Measurements from ENCODE around the gene NEXMIF.
"Not testable (repeated sequence)": the region's sequence is repeated elsewhere in the genome, so short reads cannot be mapped to it uniquely, and the experiment has no call there.

Gene NEXMIF

GRCh38 chrX:74925225-74926088 lies at the start of gene NEXMIF:
Gene NEXMIF (minus strand): TSS chrX:74925452.
- DNase-seq (ENCODE audit: low read depth), result no peak

- DNase-seq (ENCODE audit: low read depth), result not testable (repeated sequence)
These were observed 36.7 kb upstream of the NEXMIF start for GRCh38 chrX:74961962-74962361.

GRCh38 chrX:74949717-74950116 lies 24.5 kb upstream of the NEXMIF start:
- no peak for DNase-seq (ENCODE audit: low read depth)

- DNase-seq (ENCODE audit: low read depth), result no peak
These were observed 15.2 kb upstream of the NEXMIF start for GRCh38 chrX:74940414-74940813.

GRCh38 chrX:74931214-74931613 lies 6.0 kb upstream of the NEXMIF start:
- DNase-seq (ENCODE audit: low read depth), result no peak

GRCh38 chrX:74924449-74925224 lies 615 bp downstream of the NEXMIF start:
- DNase-seq (ENCODE audit: low read depth), result no peak

- DNase-seq (ENCODE audit: low read depth), result no peak
These were observed 1.3 kb downstream of the NEXMIF start for GRCh38 chrX:74923942-74924448.

- DNase-seq (ENCODE audit: low read depth), result no peak
These were observed 2.2 kb downstream of the NEXMIF start for GRCh38 chrX:74922922-74923543.

GRCh38 chrX:74911494-74911893 lies 13.8 kb downstream of the NEXMIF start:
- no peak for DNase-seq (ENCODE audit: low read depth)

- no peak for DNase-seq (ENCODE audit: low read depth)
These were observed 18.8 kb downstream of the NEXMIF start for GRCh38 chrX:74906417-74906816.

GRCh38 chrX:74902806-74903205 lies 22.4 kb downstream of the NEXMIF start:
- DNase-seq (ENCODE audit: low read depth), result no peak

GRCh38 chrX:74892561-74892960 lies 32.7 kb downstream of the NEXMIF start:
- DNase-seq (ENCODE audit: low read depth), result no peak

GRCh38 chrX:74890676-74891430 lies 34.4 kb downstream of the NEXMIF start:
- no peak for DNase-seq (ENCODE audit: low read depth)

GRCh38 chrX:74882383-74882782 lies 42.9 kb downstream of the NEXMIF start:
- DNase-seq (ENCODE audit: low read depth), result not testable (repeated sequence)

GRCh38 chrX:74865725-74866124 lies 59.5 kb downstream of the NEXMIF start:
- no peak for DNase-seq (ENCODE audit: low read depth)

- no peak for DNase-seq (ENCODE audit: low read depth)
These were observed 72.0 kb downstream of the NEXMIF start for GRCh38 chrX:74853255-74853654.

- no peak for DNase-seq (ENCODE audit: low read depth)
These were observed 89.7 kb downstream of the NEXMIF start for GRCh38 chrX:74835566-74835965.

GRCh38 chrX:74819797-74820196 lies 105.5 kb downstream of the NEXMIF start:
- DNase-seq (ENCODE audit: low read depth), result not testable (repeated sequence)

GRCh38 chrX:74814681-74815080 lies 110.6 kb downstream of the NEXMIF start:
- no peak for DNase-seq (ENCODE audit: low read depth)

- DNase-seq (ENCODE audit: low read depth), result no peak
These were observed 120.7 kb downstream of the NEXMIF start for GRCh38 chrX:74804574-74804973.

GRCh38 chrX:74800062-74800461 lies 125.2 kb downstream of the NEXMIF start:
- DNase-seq (ENCODE audit: low read depth), result no peak

All from activated gamma-delta T cell treated with anti-CD3 and anti-CD28 coated beads, Interleukin-2, amount 50 U/mL, for 16 hours (primary cell).